Daoy (cell line): ENCODE measurements around the gene C9orf43. TPM values are rescaled to one million over a fixed set of nuclear protein-coding genes. Genes with fewer than 3 reads are reported as not detected.

ENCODE experiments used
- DNase-seq: peaks from one replicate; pipeline ENCODE4 v3.0.0-alpha.2; 2015; ENCODE audit warnings: low read depth
- total RNA-seq: library from RNA; depleted of rRNA; stranded (reverse); fragments of >200 nt; shearing (Covaris generic); gene quantifications from 2 replicates; pipeline ENCODE4 v1.2.3, GENCODE V29; 2014; rRNA removed

The C9orf43 gene
- total RNA-seq, 1 experiment from 2014 or later = 1.4 TPM

GRCh38 chr9:113465599-113466140, 55.1 kb downstream of the C9orf43 start:
- no peak for DNase-seq

GRCh38 chr9:113467183-113467582, 56.6 kb downstream of the C9orf43 start:
- no peak for DNase-seq

- DNase-seq = no peak
Observed at GRCh38 chr9:113468716-113469448, 58.3 kb downstream of the C9orf43 start.

- DNase-seq = no peak
Observed at GRCh38 chr9:113471143-113471542, 60.6 kb downstream of the C9orf43 start.

GRCh38 chr9:113471566-113471965, 61.0 kb downstream of the C9orf43 start:
- no peak for DNase-seq

- DNase-seq = no peak
Observed at GRCh38 chr9:113472199-113472598, 61.7 kb downstream of the C9orf43 start.

- DNase-seq = no peak
Observed at GRCh38 chr9:113474360-113475028, 63.9 kb downstream of the C9orf43 start.

GRCh38 chr9:113475031-113475430, 64.5 kb downstream of the C9orf43 start:
- DNase-seq = no peak

- DNase-seq = no peak
Observed at GRCh38 chr9:113475992-113476391, 65.4 kb downstream of the C9orf43 start.

GRCh38 chr9:113476511-113476916, 66.0 kb downstream of the C9orf43 start:
- DNase-seq = no peak

- DNase-seq = no peak
Observed at GRCh38 chr9:113477058-113477457, 66.5 kb downstream of the C9orf43 start.

GRCh38 chr9:113477661-113478060, 67.1 kb downstream of the C9orf43 start:
- DNase-seq = no peak

GRCh38 chr9:113479174-113479621, 68.7 kb downstream of the C9orf43 start:
- DNase-seq = no peak

Other genes with a start within 250 kb of the C9orf43 start
- gene FKBP15, start 189.5 kb upstream of the C9orf43 start, total RNA-seq = 19.9 and 24.1 TPM in 2 replicates
- gene SLC31A1, start 189.2 kb upstream of the C9orf43 start, total RNA-seq = 12.0 and 13.4 TPM in 2 replicates
- gene CDC26, start 135.2 kb upstream of the C9orf43 start, total RNA-seq = 120 and 179 TPM in 2 replicates
- 116 and 125 TPM in 2 replicates for gene PRPF4, start 135.1 kb upstream of the C9orf43 start, total RNA-seq
- gene RNF183, start 107.4 kb upstream of the C9orf43 start, total RNA-seq = not detected in 2 replicates
- gene WDR31, start 70.5 kb upstream of the C9orf43 start, total RNA-seq = 1.1 and 2.3 TPM in 2 replicates
- not detected in 2 replicates for gene BSPRY, start 61.2 kb upstream of the C9orf43 start, total RNA-seq
- gene HDHD3, start 33.8 kb upstream of the C9orf43 start, total RNA-seq = 12.5 and 19.9 TPM in 2 replicates
- gene ALAD, start 9.5 kb upstream of the C9orf43 start, total RNA-seq = 7.7 and 13.3 TPM in 2 replicates
- gene POLE3, start 72 bp upstream of the C9orf43 start, total RNA-seq = 175 and 228 TPM in 2 replicates
- 95.9 and 104 TPM in 2 replicates for gene RGS3, start 53.0 kb downstream of the C9orf43 start, total RNA-seq